NCI-H146 (cell line): ENCODE results near the gene CYP27B1.

ENCODE experiments used
- DNase-seq: peaks from one replicate; lab custom pipeline; 2025; lab: John Stamatoyannopoulos, UW

CYP27B1 gene

GRCh38 chr12:57765003-57765697 lies 1.7 kb downstream of the CYP27B1 start:
- peak; percentile 55 for DNase-seq

GRCh38 chr12:57764662-57765002 lies 2.2 kb downstream of the CYP27B1 start:
- peak; percentile 65 for DNase-seq

- no peak for DNase-seq
Measured at GRCh38 chr12:57763881-57764661, 2.8 kb downstream of the CYP27B1 start.

- no peak for DNase-seq
Measured at GRCh38 chr12:57762463-57762862, 4.4 kb downstream of the CYP27B1 start.

- DNase-seq, result no peak
Measured at GRCh38 chr12:57761391-57761998, 5.4 kb downstream of the CYP27B1 start.

- DNase-seq, result no peak
Measured at GRCh38 chr12:57760347-57760982, 6.4 kb downstream of the CYP27B1 start.

GRCh38 chr12:57759360-57759980 lies 7.4 kb downstream of the CYP27B1 start:
- DNase-seq, result peak; percentile 34

- no peak for DNase-seq
Measured at GRCh38 chr12:57758552-57759359, 8.1 kb downstream of the CYP27B1 start.

- no peak for DNase-seq
Measured at GRCh38 chr12:57757771-57758170, 9.1 kb downstream of the CYP27B1 start.

- peak; percentile 10 for DNase-seq
Measured at GRCh38 chr12:57756406-57757341, 10.2 kb downstream of the CYP27B1 start.

GRCh38 chr12:57755454-57756372 lies 11.2 kb downstream of the CYP27B1 start:
- peak; percentile 74 for DNase-seq

GRCh38 chr12:57755194-57755453 lies 11.8 kb downstream of the CYP27B1 start:
- DNase-seq, result no peak

GRCh38 chr12:57754411-57755193 lies 12.3 kb downstream of the CYP27B1 start, which contains the start of gene MARCHF9:
TSS of gene MARCHF9 (plus strand) at chr12:57755103. CDS start at chr12:57755529, 426 bp downstream.
- DNase-seq, result peak; percentile 94

- DNase-seq, result no peak
Measured at GRCh38 chr12:57753756-57754337, 13.0 kb downstream of the CYP27B1 start.

- DNase-seq, result no peak
Measured at GRCh38 chr12:57752668-57753000, 14.2 kb downstream of the CYP27B1 start.

- peak; percentile 100 for DNase-seq
Measured at GRCh38 chr12:57751788-57752667, 14.8 kb downstream of the CYP27B1 start, which contains the start of gene CDK4. TSS of gene CDK4 (minus strand) at chr12:57752310. CDS start at chr12:57751717, 593 bp downstream.

GRCh38 chr12:57751432-57751787 lies 15.5 kb downstream of the CYP27B1 start:
- DNase-seq, result no peak
